Thyroid gland (tissue), 4 donors: Measurements from ENCODE around the gene EHD3. TPM values are rescaled to one million over a fixed set of nuclear protein-coding genes. Genes with fewer than 3 reads are reported as not detected.

Source experiments
- DNase-seq, 2 donors: peaks; one replicate each; pipeline ENCODE4 v3.0.0-alpha.2; 2019
- H3K27ac ChIP-seq, 3 donors: fragments of 200-600 bp; sonication (generic); 1 replicate in 2 of 3; 2 replicates in 1 of 3; pipeline ENCODE4 v1.5.1; 2016 to 2019; ENCODE audit warnings: mild to moderate bottlenecking in 1 of 3, moderate library complexity in 1 of 3
- H3K27me3 ChIP-seq: fragments of 200-600 bp; sonication (generic); one replicate; pipeline ENCODE4 v1.5.1; 2019
- H3K36me3 ChIP-seq, 2 donors: fragments of 200-600 bp; sonication (generic); one replicate each; pipeline ENCODE4 v1.5.1; 2016 to 2019
- H3K4me1 ChIP-seq, 2 donors: fragments of 200-600 bp; sonication (generic); one replicate each; pipeline ENCODE4 v1.5.1; 2017 to 2019
- H3K4me3 ChIP-seq, 3 donors: fragments of 200-600 bp; sonication (generic); replicated peaks in 1 of 3; 1 replicate in 2 of 3; 2 replicates in 1 of 3; pipeline ENCODE4 v1.5.1; 2016; ENCODE audit warnings: mild to moderate bottlenecking in 1 of 3
- H3K9me3 ChIP-seq: fragments of 200-600 bp; sonication (generic); one replicate; pipeline ENCODE4 v1.5.1; 2017
- CTCF ChIP-seq, 6 experiments: fragments of 200-600 bp in 3 of 6; fragments of 450-650 bp in 3 of 6; sonication (generic) in 3 of 6; IDR thresholded peaks; one replicate each; pipeline ENCODE4 v1.5.1; 2016 to 2019; ENCODE audit warnings: antibody characterized with exemption in 6 of 6, mild to moderate bottlenecking in 2 of 6, inconsistent platforms in 1 of 6, moderate library complexity in 1 of 6
- POLR2A ChIP-seq, 2 donors: fragments of 450-650 bp; IDR thresholded peaks; one replicate each; pipeline ENCODE4 v1.6.1; 2017; ENCODE audit warnings: antibody characterized with exemption in 2 of 2, mild to moderate bottlenecking in 2 of 2, moderate library complexity in 1 of 2
- WGBS, 2 donors: methylation state at CpG; one replicate each; pipeline ENCODE4 v1.1.5; 2017; 5-methylcytosine and 5-hydroxymethylcytosine counted together
- intact Hi-C: fragments of 100-400 bp; cut with DNase I; formaldehyde crosslinking; loops from one replicate; pipeline ENCODE4 v1.15.1; 2023
- total RNA-seq, 4 donors: library from RNA; depleted of rRNA; stranded (reverse); fragments of >200 nt; gene quantifications; one replicate each; pipeline ENCODE4 v1.2.3, GENCODE V29; 2016

Gene EHD3
- total RNA-seq, 4 donors from 2014 or later: 4.2 to 9.2 (median 5.5) TPM

- Histone ChIP-seq H3K9me3 (no peaks in the 10 kb centered on the region), H3K4me3 (no peak overlapping the region), H3K4me1 (no peaks in the 10 kb centered on the region), H3K27me3 (no peaks in the 10 kb centered on the region), H3K27ac (no peak overlapping the region), H3K36me3 (no peaks in the 10 kb centered on the region)
- DNase-seq: no peak
- no peak for TF ChIP-seq POLR2A (IDR thresholded peaks at IDR 0.05)
- no peak for TF ChIP-seq CTCF (IDR thresholded peaks at IDR 0.05)
- intact Hi-C loops: no loop called here
- WGBS, 2 donors: 83 to 93% methylated on average over 3 of the region's 3 CpGs
These were observed 14.2 kb downstream of the EHD3 start for GRCh38 chr2:31248139-31248538.

- DNase-seq: no peak
- intact Hi-C loops: no loop called here
- WGBS, 2 donors: 97 to 98% methylated on average over 13 to 14 of the region's 15 CpGs
These were observed 15.2 kb downstream of the EHD3 start for GRCh38 chr2:31249009-31249690.

GRCh38 chr2:31251018-31251417, 17.1 kb downstream of the EHD3 start:
- H3K36me3 ChIP-seq: no peaks in the 10 kb centered on the region
- WGBS, 2 donors: 50 to 58% methylated on average over 1 to 2 of the region's 3 CpGs
- TF ChIP-seq POLR2A (IDR thresholded peaks at IDR 0.05) (no peak), CTCF (IDR thresholded peaks at IDR 0.05) (no peak)

More at GRCh38 chr2:31249009-31249690, 15.2 kb downstream of the EHD3 start:
- TF ChIP-seq POLR2A (IDR thresholded peaks at IDR 0.05): no peak
- TF ChIP-seq CTCF (IDR thresholded peaks at IDR 0.05): no peak
- no peak overlapping the region for H3K27ac ChIP-seq
- H3K4me1 ChIP-seq: no peaks in the 10 kb centered on the region
- no peaks in the 10 kb centered on the region for H3K27me3 ChIP-seq
- H3K4me3 ChIP-seq: no peak overlapping the region
- no peaks in the 10 kb centered on the region for H3K9me3 ChIP-seq
- H3K36me3 ChIP-seq: no peaks in the 10 kb centered on the region

GRCh38 chr2:31251851-31252250, 17.9 kb downstream of the EHD3 start:
- no peak for DNase-seq
- intact Hi-C loops: no loop called here
- WGBS, 2 donors: 98% methylated on average over 5 to 6 of the region's 6 CpGs
- TF ChIP-seq POLR2A (IDR thresholded peaks at IDR 0.05): no peak
- TF ChIP-seq CTCF (IDR thresholded peaks at IDR 0.05): no peak
- H3K36me3 ChIP-seq: no peaks in the 10 kb centered on the region
- H3K4me3 ChIP-seq: no peak overlapping the region
- H3K27ac ChIP-seq: no peak overlapping the region
- no peaks in the 10 kb centered on the region for H3K27me3 ChIP-seq
- H3K4me1 ChIP-seq: no peaks in the 10 kb centered on the region
- H3K9me3 ChIP-seq: no peaks in the 10 kb centered on the region

More at GRCh38 chr2:31251018-31251417, 17.1 kb downstream of the EHD3 start:
- DNase-seq: no peak
- Histone ChIP-seq H3K4me1 (no peaks in the 10 kb centered on the region), H3K27ac (no peak overlapping the region), H3K9me3 (no peaks in the 10 kb centered on the region), H3K27me3 (no peaks in the 10 kb centered on the region), H3K4me3 (no peak overlapping the region)
- intact Hi-C loops: no loop called here

GRCh38 chr2:31253356-31254131, 19.6 kb downstream of the EHD3 start:
- WGBS, 2 donors: 81 to 89% methylated on average over 7 to 13 of the region's 13 CpGs
- no peak overlapping the region for H3K4me3 ChIP-seq
- intact Hi-C loops: no loop called here
- H3K36me3 ChIP-seq: no peaks in the 10 kb centered on the region
- no peaks in the 10 kb centered on the region for H3K4me1 ChIP-seq
- H3K9me3 ChIP-seq: no peaks in the 10 kb centered on the region
- no peak for DNase-seq
- H3K27ac ChIP-seq: no peak overlapping the region
- no peaks in the 10 kb centered on the region for H3K27me3 ChIP-seq
- TF ChIP-seq CTCF (IDR thresholded peaks at IDR 0.05) (no peak), POLR2A (IDR thresholded peaks at IDR 0.05) (no peak)
